Activated CD8-positive, alpha-beta memory T cell treated with anti-CD3 and anti-CD28 coated beads, Interleukin-2, amount 10 ng/mL, durations not matched to agents 7 days and 5 days (primary cell): Measurements from ENCODE around the gene C16orf86. TPM values are rescaled to one million over a fixed set of nuclear protein-coding genes. Genes with fewer than 3 reads are reported as not detected.

ENCODE experiments used
- ATAC-seq: fragments of 150-1000 bp; cut with Tn5 transposase; one replicate; pipeline ENCODE4 v1.10.0; 2021; ENCODE audit warnings: moderate library complexity
- CTCF ChIA-PET: fragments of 350-600 bp; sonication (Branson Sonifier 250); formaldehyde crosslinking; loops from one replicate; lab custom pipeline; 2021; ENCODE audit warnings: antibody characterized with exemption; lab: Charles Lee
- DNase-seq: peaks from one replicate; pipeline ENCODE4 v3.0.0-alpha.2; 2020
- H3K27ac Mint-ChIP-seq: one replicate; pipeline ENCODE4 v1.8.0; 2021; ENCODE audit warnings: mild to moderate bottlenecking, mixed read lengths
- H3K27me3 Mint-ChIP-seq: one replicate; pipeline ENCODE4 v1.8.0; 2021; ENCODE audit warnings: mixed read lengths
- H3K36me3 Mint-ChIP-seq: one replicate; pipeline ENCODE4 v1.8.0; 2021; ENCODE audit warnings: mild to moderate bottlenecking, mixed read lengths
- H3K4me1 Mint-ChIP-seq: one replicate; pipeline ENCODE4 v1.8.0; 2021; ENCODE audit warnings: mixed read lengths
- H3K4me3 Mint-ChIP-seq: one replicate; pipeline ENCODE4 v1.8.0; 2021; ENCODE audit warnings: mild to moderate bottlenecking, moderate library complexity, mixed read lengths
- H3K9me3 Mint-ChIP-seq: one replicate; pipeline ENCODE4 v1.8.0; 2022; ENCODE audit warnings: low read depth, mixed read lengths
- total RNA-seq, 2 experiments: library from RNA; stranded (reverse); gene quantifications; one replicate each; pipeline ENCODE4 v1.2.3, GENCODE V29; 2021

C16orf86 gene
- total RNA-seq, 2 experiments from 2014 or later, result 4.1 to 5.1 TPM

GRCh38 chr16:67648088-67648763 is 18.4 kb upstream of the C16orf86 start:
- Mint-ChIP-seq H3K36me3 (peaks cover 22% of the 10 kb centered on the region), H3K27ac (no peak overlapping the region), H3K9me3 (no peaks in the 10 kb centered on the region), H3K4me3 (no peak overlapping the region), H3K27me3 (no peaks in the 10 kb centered on the region), H3K4me1 (peaks cover 18% of the 10 kb centered on the region)
- CTCF ChIA-PET, result interaction anchor here (1.3 to 11.4 kb wide), 4 partner anchors 86 to 134 kb away, joined by 4 to 307 read pairs (median 6); partner anchors contain the start of gene CTCF
- ATAC-seq (no peak), DNase-seq (no peak)

- no peak overlapping the region for H3K27ac Mint-ChIP-seq
- CTCF ChIA-PET, result interaction anchor here (1.3 to 11.4 kb wide), 3 partner anchors 86 to 127 kb away, joined by 4 to 307 read pairs (median 7); partner anchors contain the start of gene CTCF
- no peaks in the 10 kb centered on the region for H3K9me3 Mint-ChIP-seq
- H3K27me3 Mint-ChIP-seq, result no peaks in the 10 kb centered on the region
- H3K4me3 Mint-ChIP-seq, result no peak overlapping the region
- DNase-seq, result no peak
- peaks cover 18% of the 10 kb centered on the region for H3K4me1 Mint-ChIP-seq
- no peak for ATAC-seq
- peaks cover 25% of the 10 kb centered on the region for H3K36me3 Mint-ChIP-seq
These were observed 17.7 kb upstream of the C16orf86 start for GRCh38 chr16:67648764-67649407.

GRCh38 chr16:67649494-67649931 is 17.1 kb upstream of the C16orf86 start:
- ATAC-seq, result no peak
- no peaks in the 10 kb centered on the region for H3K27me3 Mint-ChIP-seq
- H3K4me3 Mint-ChIP-seq, result no peak overlapping the region
- CTCF ChIA-PET, result no interaction called here
- peaks cover 13% of the 10 kb centered on the region for H3K4me1 Mint-ChIP-seq
- DNase-seq, result no peak
- no peaks in the 10 kb centered on the region for H3K9me3 Mint-ChIP-seq
- H3K27ac Mint-ChIP-seq, result no peak overlapping the region
- peaks cover 27% of the 10 kb centered on the region for H3K36me3 Mint-ChIP-seq

GRCh38 chr16:67650023-67650422 is 16.6 kb upstream of the C16orf86 start:
- Mint-ChIP-seq H3K4me1 (peaks cover 12% of the 10 kb centered on the region), H3K9me3 (no peaks in the 10 kb centered on the region), H3K4me3 (no peak overlapping the region), H3K36me3 (peaks cover 29% of the 10 kb centered on the region), H3K27me3 (no peaks in the 10 kb centered on the region), H3K27ac (no peak overlapping the region)
- DNase-seq (no peak), ATAC-seq (no peak)
- CTCF ChIA-PET, result no interaction called here

GRCh38 chr16:67651039-67651438 is 15.6 kb upstream of the C16orf86 start:
- H3K27ac Mint-ChIP-seq, result no peak overlapping the region
- H3K4me3 Mint-ChIP-seq, result no peak overlapping the region
- peaks cover 35% of the 10 kb centered on the region for H3K36me3 Mint-ChIP-seq
- H3K9me3 Mint-ChIP-seq, result no peaks in the 10 kb centered on the region
- DNase-seq (no peak), ATAC-seq (no peak)
- H3K4me1 Mint-ChIP-seq, result peaks cover 9% of the 10 kb centered on the region
- H3K27me3 Mint-ChIP-seq, result no peaks in the 10 kb centered on the region
- CTCF ChIA-PET, result interaction anchor here (0.7 to 2.4 kb wide), 3 partner anchors 11 to 130 kb away, joined by 4 to 10 read pairs (median 5); no protein-coding TSS in a partner anchor

- no peak overlapping the region for H3K4me3 Mint-ChIP-seq
These were observed 14.8 kb upstream of the C16orf86 start for GRCh38 chr16:67651847-67652246.

GRCh38 chr16:67652578-67653127 is 14.0 kb upstream of the C16orf86 start:
- H3K4me1 Mint-ChIP-seq, result peaks cover 3% of the 10 kb centered on the region
- no peaks in the 10 kb centered on the region for H3K27me3 Mint-ChIP-seq
- H3K27ac Mint-ChIP-seq, result no peak overlapping the region
- no peak for ATAC-seq
- H3K4me3 Mint-ChIP-seq, result no peak overlapping the region
- DNase-seq, result no peak
- no peaks in the 10 kb centered on the region for H3K9me3 Mint-ChIP-seq
- peaks cover 34% of the 10 kb centered on the region for H3K36me3 Mint-ChIP-seq
- CTCF ChIA-PET, result interaction anchor here (0.9 to 2.4 kb wide), 4 partner anchors 10 to 132 kb away, joined by 3 to 10 read pairs (median 4); no protein-coding TSS in a partner anchor

More at GRCh38 chr16:67651847-67652246, 14.8 kb upstream of the C16orf86 start:
- Mint-ChIP-seq H3K36me3 (peaks cover 34% of the 10 kb centered on the region), H3K27me3 (no peaks in the 10 kb centered on the region), H3K27ac (no peak overlapping the region), H3K9me3 (no peaks in the 10 kb centered on the region), H3K4me1 (peaks cover 3% of the 10 kb centered on the region)
- CTCF ChIA-PET, result interaction anchor here (1.2 to 2.4 kb wide), 3 partner anchors 11 to 131 kb away, joined by 3 to 10 read pairs (median 5); no protein-coding TSS in a partner anchor
- ATAC-seq (no peak), DNase-seq (no peak)

- CTCF ChIA-PET, result interaction anchor here (0.9 kb wide), 1 partner anchor 106 kb away, joined by 3 read pairs; no protein-coding TSS in a partner anchor
- ATAC-seq (no peak), DNase-seq (no peak)
- peaks cover 34% of the 10 kb centered on the region for H3K36me3 Mint-ChIP-seq
- no peaks in the 10 kb centered on the region for H3K9me3 Mint-ChIP-seq
- H3K27ac Mint-ChIP-seq, result no peak overlapping the region
- H3K4me1 Mint-ChIP-seq, result peaks cover 3% of the 10 kb centered on the region
- no peaks in the 10 kb centered on the region for H3K27me3 Mint-ChIP-seq
- no peak overlapping the region for H3K4me3 Mint-ChIP-seq
These were observed 13.4 kb upstream of the C16orf86 start for GRCh38 chr16:67653128-67653788.

- H3K27me3 Mint-ChIP-seq, result no peaks in the 10 kb centered on the region
- H3K9me3 Mint-ChIP-seq, result no peaks in the 10 kb centered on the region
- no peak overlapping the region for H3K4me3 Mint-ChIP-seq
- ATAC-seq, result no peak
- DNase-seq, result no peak
- H3K36me3 Mint-ChIP-seq, result peaks cover 32% of the 10 kb centered on the region
- CTCF ChIA-PET, result no interaction called here
- peaks cover 7% of the 10 kb centered on the region for H3K4me1 Mint-ChIP-seq
- no peak overlapping the region for H3K27ac Mint-ChIP-seq
These were observed 12.7 kb upstream of the C16orf86 start for GRCh38 chr16:67653789-67654402.

- Mint-ChIP-seq H3K9me3 (no peaks in the 10 kb centered on the region), H3K36me3 (peaks cover 30% of the 10 kb centered on the region), H3K4me1 (peaks cover 11% of the 10 kb centered on the region), H3K4me3 (no peak overlapping the region), H3K27me3 (no peaks in the 10 kb centered on the region), H3K27ac (no peak overlapping the region)
- DNase-seq (no peak), ATAC-seq (no peak)
- CTCF ChIA-PET, result no interaction called here
These were observed 12.2 kb upstream of the C16orf86 start for GRCh38 chr16:67654403-67654911.

GRCh38 chr16:67655363-67655762 is 11.3 kb upstream of the C16orf86 start:
- H3K27ac Mint-ChIP-seq, result no peak overlapping the region
- H3K36me3 Mint-ChIP-seq, result peaks cover 26% of the 10 kb centered on the region
- CTCF ChIA-PET, result interaction anchor here (1.5 kb wide), 1 partner anchor 11 kb away, joined by 4 read pairs; the partner anchor contains the start of gene CARMIL2
- peaks cover 12% of the 10 kb centered on the region for H3K4me1 Mint-ChIP-seq
- DNase-seq (no peak), ATAC-seq (no peak)
- H3K27me3 Mint-ChIP-seq, result no peaks in the 10 kb centered on the region
- no peak overlapping the region for H3K4me3 Mint-ChIP-seq
- no peaks in the 10 kb centered on the region for H3K9me3 Mint-ChIP-seq

GRCh38 chr16:67656344-67657016 is 10.1 kb upstream of the C16orf86 start:
- no peak overlapping the region for H3K4me3 Mint-ChIP-seq
- H3K27ac Mint-ChIP-seq, result no peak overlapping the region
- CTCF ChIA-PET, result interaction anchor here (0.7 to 17.7 kb wide), 4 partner anchors 11 to 135 kb away, joined by 3 to 199 read pairs (median 4); partner anchors contain the start of gene CARMIL2
- H3K4me1 Mint-ChIP-seq, result peaks cover 16% of the 10 kb centered on the region
- peaks cover 21% of the 10 kb centered on the region for H3K36me3 Mint-ChIP-seq
- no peaks in the 10 kb centered on the region for H3K9me3 Mint-ChIP-seq
- ATAC-seq (no peak), DNase-seq (no peak)
- H3K27me3 Mint-ChIP-seq, result no peaks in the 10 kb centered on the region
